Prostate gland (tissue), 2 donors: ENCODE results near the gene CCDC192.

Experiments
- POLR2AphosphoS5 ChIP-seq: sonication (generic); formaldehyde crosslinking; IDR thresholded peaks from one replicate; pipeline ENCODE4 v1.6.1; 2017; ENCODE audit warnings: antibody characterized with exemption
- TF ChIP-seq, protein P1 (sequence below), 4 experiments: fragments of 200-600 bp in 2 of 4; fragments of 450-650 bp in 2 of 4; sonication (generic) in 2 of 4; IDR thresholded peaks; 1 replicate in 3 of 4; 2 replicates in 1 of 4; pipeline ENCODE4 v1.5.1; 2016 to 2019; ENCODE audit warnings: antibody characterized with exemption in 4 of 4, mild to moderate bottlenecking in 2 of 4, moderate library complexity in 2 of 4

- TF ChIP-seq, protein P1, sequence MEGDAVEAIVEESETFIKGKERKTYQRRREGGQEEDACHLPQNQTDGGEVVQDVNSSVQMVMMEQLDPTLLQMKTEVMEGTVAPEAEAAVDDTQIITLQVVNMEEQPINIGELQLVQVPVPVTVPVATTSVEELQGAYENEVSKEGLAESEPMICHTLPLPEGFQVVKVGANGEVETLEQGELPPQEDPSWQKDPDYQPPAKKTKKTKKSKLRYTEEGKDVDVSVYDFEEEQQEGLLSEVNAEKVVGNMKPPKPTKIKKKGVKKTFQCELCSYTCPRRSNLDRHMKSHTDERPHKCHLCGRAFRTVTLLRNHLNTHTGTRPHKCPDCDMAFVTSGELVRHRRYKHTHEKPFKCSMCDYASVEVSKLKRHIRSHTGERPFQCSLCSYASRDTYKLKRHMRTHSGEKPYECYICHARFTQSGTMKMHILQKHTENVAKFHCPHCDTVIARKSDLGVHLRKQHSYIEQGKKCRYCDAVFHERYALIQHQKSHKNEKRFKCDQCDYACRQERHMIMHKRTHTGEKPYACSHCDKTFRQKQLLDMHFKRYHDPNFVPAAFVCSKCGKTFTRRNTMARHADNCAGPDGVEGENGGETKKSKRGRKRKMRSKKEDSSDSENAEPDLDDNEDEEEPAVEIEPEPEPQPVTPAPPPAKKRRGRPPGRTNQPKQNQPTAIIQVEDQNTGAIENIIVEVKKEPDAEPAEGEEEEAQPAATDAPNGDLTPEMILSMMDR (IDR thresholded peaks at IDR 0.05) = no peak
- no peak for TF ChIP-seq POLR2AphosphoS5
These were observed 274.0 kb downstream of the CCDC192 start for GRCh38 chr5:127976991-127977717.
